NCI-H2107 (cell line): ENCODE results near the gene CNTNAP2.
A peak's percentile ranks its signal among the peaks of the same experiment; 100 is the strongest.

Experiments
- DNase-seq: peaks from one replicate; lab custom pipeline; 2025; lab: John Stamatoyannopoulos, UW

CNTNAP2 gene

GRCh38 chr7:148095066-148095465 lies 1978.5 kb downstream of the CNTNAP2 start:
- no peak for DNase-seq

- DNase-seq, result no peak
Observed at GRCh38 chr7:148104136-148104716, 1987.6 kb downstream of the CNTNAP2 start.

- DNase-seq, result no peak
Observed at GRCh38 chr7:148104924-148105323, 1988.3 kb downstream of the CNTNAP2 start.

GRCh38 chr7:148105853-148106252 lies 1989.3 kb downstream of the CNTNAP2 start:
- DNase-seq, result no peak

- no peak for DNase-seq
Observed at GRCh38 chr7:148107443-148108127, 1991.0 kb downstream of the CNTNAP2 start.

- DNase-seq, result no peak
Observed at GRCh38 chr7:148108381-148108780, 1991.8 kb downstream of the CNTNAP2 start.

- no peak for DNase-seq
Observed at GRCh38 chr7:148110097-148110868, 1993.7 kb downstream of the CNTNAP2 start.

GRCh38 chr7:148114804-148115203 lies 1998.2 kb downstream of the CNTNAP2 start:
- DNase-seq, result no peak

- no peak for DNase-seq
Observed at GRCh38 chr7:148115308-148115707, 1998.7 kb downstream of the CNTNAP2 start.

GRCh38 chr7:148116195-148116594 lies 1999.6 kb downstream of the CNTNAP2 start:
- no peak for DNase-seq

DNA sequence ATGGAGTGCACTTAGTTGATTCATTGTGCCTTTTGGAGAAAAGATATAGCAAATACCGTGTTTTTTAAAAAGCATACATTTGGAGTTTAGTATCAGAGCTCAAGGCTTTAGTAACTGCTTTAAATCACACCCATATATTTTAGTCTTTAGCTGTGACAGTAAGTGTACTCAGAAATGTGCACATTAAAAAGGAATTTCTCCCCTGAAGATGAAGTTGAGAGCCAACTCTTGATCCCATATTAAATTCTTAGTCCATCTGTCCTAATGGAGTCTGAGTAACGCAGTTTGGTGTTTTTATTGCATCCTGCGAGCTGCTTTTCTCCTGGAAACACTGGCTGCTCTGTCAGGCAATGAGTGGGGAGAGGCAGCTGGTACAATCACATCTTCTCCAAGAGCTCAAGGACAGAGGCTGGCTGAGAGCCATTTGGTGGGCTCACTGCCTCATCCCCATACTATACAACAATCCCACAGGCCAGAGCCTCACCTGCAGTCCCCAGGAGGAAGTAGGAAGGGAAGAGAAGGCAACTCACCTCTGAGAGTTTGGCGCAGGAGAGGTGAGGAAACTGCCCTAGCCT lies 2000.3 kb downstream of the CNTNAP2 start:
- DNase-seq, result no peak

- no peak for DNase-seq
Observed at GRCh38 chr7:148118371-148118770, 2001.8 kb downstream of the CNTNAP2 start.

DNA sequence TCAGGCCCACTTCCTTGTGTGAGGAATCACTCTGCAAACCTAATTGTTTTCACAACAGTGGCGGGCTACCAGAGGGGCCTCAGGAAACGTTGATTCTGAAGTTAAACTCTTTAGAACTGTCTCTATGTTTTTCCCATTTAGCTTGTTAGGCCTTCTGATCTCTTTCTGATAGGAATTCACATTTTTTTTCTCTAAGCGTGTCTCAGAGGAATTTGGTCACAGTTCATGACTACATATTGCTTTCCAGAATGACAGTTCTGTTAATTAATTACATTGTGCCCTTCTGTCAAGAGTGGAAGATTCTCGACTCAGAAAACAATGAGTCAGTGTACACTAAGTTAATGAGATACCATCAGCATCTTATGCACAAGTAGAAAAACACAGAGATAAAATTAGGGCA lies 2004.8 kb downstream of the CNTNAP2 start:
- no peak for DNase-seq

- no peak for DNase-seq
Observed at GRCh38 chr7:148121847-148122246, 2005.2 kb downstream of the CNTNAP2 start.

- DNase-seq, result no peak
Observed at GRCh38 chr7:148124477-148124876, 2007.9 kb downstream of the CNTNAP2 start.

GRCh38 chr7:148127374-148127773 lies 2010.8 kb downstream of the CNTNAP2 start:
- no peak for DNase-seq

DNA sequence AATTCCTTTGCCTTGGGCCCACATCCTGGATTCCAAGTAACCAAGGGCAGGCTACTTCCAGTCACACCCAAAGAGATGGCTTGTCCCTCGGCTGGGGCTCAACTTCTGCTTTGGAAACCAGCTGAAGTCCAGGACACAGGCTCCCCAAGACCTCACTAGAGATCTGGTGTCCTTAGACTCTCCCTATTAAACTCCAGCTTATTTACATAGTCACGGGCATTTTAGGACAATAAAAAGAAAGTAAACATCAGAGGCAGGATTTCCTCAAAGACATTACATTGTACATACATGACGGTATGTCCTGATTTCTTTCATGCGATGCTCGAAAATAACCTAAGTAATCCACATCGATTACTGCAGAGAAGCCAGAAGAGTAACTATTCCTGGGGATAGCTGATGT lies 2012.4 kb downstream of the CNTNAP2 start:
- DNase-seq, result no peak

- DNase-seq, result no peak
Observed at GRCh38 chr7:148135116-148135515, 2018.5 kb downstream of the CNTNAP2 start.

- no peak for DNase-seq
Observed at GRCh38 chr7:148135997-148136396, 2019.4 kb downstream of the CNTNAP2 start.

DNA sequence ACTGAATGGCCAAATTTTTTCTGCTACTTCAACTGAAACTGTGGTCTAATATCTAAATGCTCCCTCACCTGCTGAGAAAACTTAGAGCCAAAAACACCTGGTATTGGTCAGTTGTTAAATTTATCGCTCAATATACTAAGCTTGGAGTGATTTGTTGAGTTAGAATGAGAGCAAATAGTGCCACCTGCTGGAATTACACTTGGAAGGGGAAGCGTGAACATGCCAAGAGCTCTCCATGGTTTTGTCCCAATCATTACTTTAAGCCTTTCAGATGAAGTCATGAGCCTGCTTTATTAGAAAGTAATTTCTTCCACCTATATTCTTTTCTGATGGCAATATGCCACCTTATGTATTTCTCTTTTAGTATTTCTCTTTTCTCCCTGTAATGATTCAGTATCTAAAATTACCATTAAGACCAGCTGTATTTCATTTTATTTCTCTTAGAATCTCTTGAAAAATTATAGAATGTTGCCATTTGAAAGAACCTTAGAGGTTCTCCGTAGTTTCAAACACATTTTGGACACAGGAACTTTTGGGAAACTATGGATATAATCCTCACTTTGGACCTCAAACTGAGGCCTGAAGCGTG lies 2026.2 kb downstream of the CNTNAP2 start:
- DNase-seq, result peak; percentile 37

DNA sequence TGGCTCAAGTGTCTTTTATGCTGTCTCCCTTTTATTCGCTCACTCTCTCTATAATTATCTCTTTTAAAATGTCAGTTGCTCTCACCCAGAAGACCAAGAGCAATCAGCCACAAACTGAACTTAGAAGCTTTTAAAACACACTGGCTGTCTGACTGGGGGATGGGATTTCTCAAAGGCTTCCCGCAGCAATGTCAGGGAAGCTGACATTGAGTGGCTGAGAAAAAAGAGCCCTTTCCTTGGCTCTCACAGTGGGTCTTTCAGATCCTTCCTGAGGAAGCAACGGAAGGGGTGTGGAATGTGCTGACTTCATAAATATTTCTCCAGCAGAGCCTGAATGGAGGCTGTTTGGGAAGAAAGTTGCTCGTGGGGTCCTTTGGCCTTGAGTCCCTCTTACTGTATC lies 2028.2 kb downstream of the CNTNAP2 start:
- DNase-seq, result no peak

DNA sequence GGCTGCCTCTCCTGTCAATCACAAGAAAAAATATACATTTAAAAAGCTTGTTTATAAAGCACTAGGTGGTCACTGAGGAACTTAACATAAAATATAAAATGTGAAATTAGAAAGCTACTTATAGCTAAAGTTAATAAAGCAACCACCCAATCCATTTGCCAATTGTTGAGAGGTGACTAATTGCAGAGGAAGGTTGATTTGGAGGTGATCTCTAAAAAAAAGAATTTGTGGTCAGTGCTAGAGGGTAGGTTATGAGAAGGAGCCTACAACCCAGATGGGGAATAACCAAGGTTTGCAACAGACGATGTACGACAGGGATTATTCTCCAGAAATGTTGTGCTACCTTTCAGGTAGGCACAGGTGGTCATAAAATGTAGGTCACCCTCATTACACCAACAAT lies 2029.7 kb downstream of the CNTNAP2 start:
- DNase-seq, result no peak
